T-helper 2 cell treated with Interferon-gamma antibody and Interleukin-4, amounts not matched to agents 5 μg/mL and 100 μg/mL, for 36 hours (primary cell): ENCODE data around the gene ISX.
A peak's percentile ranks its signal among the peaks of the same experiment; 100 is the strongest.
"Not testable (repeated sequence)": the region's sequence is repeated elsewhere in the genome, so short reads cannot be mapped to it uniquely, and the experiment has no call there.

Source experiments
- DNase-seq: peaks from one replicate; pipeline ENCODE4 v3.0.0; 2021; ENCODE audit warnings: low spot score
- H3K27ac Mint-ChIP-seq: one replicate; pipeline ENCODE4 v1.8.0; 2021; ENCODE audit warnings: mild to moderate bottlenecking, mixed read lengths
- H3K27me3 Mint-ChIP-seq: one replicate; pipeline ENCODE4 v1.8.0; 2021; ENCODE audit warnings: low read depth, mixed read lengths
- H3K36me3 Mint-ChIP-seq: one replicate; pipeline ENCODE4 v1.8.0; 2021; ENCODE audit warnings: low read depth, mixed read lengths
- H3K4me1 Mint-ChIP-seq: one replicate; pipeline ENCODE4 v1.8.0; 2021; ENCODE audit warnings: low read depth, mixed read lengths
- H3K4me3 Mint-ChIP-seq: one replicate; pipeline ENCODE4 v1.8.0; 2022; ENCODE audit warnings: mild to moderate bottlenecking, moderate library complexity, mixed read lengths
- H3K9me3 Mint-ChIP-seq: one replicate; pipeline ENCODE4 v1.8.0; 2021; ENCODE audit warnings: mixed read lengths

The ISX gene

DNA sequence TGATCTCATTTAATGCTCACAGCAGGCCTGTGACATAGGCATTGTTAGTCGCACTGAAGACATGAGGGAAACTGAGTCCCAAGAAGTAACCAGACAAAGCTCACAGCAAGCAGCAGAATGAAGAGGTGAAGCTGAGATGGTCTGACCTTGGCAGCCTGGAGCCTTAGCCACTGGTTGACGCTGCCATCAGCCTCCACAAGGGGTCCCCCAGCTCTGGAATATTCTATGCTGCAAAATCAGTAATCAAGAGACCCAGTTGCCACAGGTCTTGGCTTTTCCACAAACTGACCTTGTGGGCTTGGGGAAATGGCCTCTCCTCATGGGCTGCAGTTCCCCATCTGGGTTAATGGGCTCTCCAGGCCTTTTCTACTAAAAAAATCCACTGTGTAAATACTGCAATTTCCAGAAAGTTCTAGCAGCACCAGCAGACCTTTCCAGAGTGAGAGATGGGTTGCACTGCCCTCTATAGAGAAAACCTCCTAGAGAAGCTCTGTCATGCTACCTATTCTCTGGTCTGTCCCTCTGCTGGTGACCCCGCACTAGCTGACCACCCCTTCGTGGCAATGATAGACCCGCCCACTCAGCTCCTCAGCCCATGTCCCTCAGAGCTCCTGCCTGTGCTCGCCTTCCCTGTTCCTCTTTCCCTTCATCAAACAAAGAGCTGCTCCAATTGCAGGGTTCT is 22.6 kb upstream of the ISX start:
- no peak for DNase-seq
- H3K4me1 Mint-ChIP-seq = no peaks in the 10 kb centered on the region
- no peaks in the 10 kb centered on the region for H3K36me3 Mint-ChIP-seq

DNA sequence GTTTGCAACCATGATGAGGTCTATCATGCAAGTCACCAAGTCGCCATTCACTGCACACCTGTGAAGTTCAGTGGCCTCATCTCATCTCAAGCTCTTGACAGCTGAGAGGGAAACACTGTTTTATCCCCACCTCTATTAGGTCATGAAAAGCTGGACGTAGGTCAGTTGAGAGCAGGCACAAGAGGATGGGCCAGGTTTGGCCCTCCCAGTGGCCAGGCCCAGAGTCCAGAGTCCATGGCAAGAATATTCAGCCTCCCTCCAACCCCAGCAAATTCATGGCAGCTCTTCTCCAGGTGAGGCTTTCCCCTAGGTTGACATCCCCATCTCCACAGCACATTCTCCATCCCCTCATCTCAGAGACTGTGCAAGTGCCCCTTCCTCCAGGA is 22.0 kb upstream of the ISX start:
- H3K27me3 Mint-ChIP-seq = no peaks in the 10 kb centered on the region

More for the DNA sequence above, 22.6 kb upstream of the ISX start:
- no peak overlapping the region for H3K27ac Mint-ChIP-seq
- H3K9me3 Mint-ChIP-seq = no peaks in the 10 kb centered on the region
- no peaks in the 10 kb centered on the region for H3K27me3 Mint-ChIP-seq
- no peak overlapping the region for H3K4me3 Mint-ChIP-seq

DNA sequence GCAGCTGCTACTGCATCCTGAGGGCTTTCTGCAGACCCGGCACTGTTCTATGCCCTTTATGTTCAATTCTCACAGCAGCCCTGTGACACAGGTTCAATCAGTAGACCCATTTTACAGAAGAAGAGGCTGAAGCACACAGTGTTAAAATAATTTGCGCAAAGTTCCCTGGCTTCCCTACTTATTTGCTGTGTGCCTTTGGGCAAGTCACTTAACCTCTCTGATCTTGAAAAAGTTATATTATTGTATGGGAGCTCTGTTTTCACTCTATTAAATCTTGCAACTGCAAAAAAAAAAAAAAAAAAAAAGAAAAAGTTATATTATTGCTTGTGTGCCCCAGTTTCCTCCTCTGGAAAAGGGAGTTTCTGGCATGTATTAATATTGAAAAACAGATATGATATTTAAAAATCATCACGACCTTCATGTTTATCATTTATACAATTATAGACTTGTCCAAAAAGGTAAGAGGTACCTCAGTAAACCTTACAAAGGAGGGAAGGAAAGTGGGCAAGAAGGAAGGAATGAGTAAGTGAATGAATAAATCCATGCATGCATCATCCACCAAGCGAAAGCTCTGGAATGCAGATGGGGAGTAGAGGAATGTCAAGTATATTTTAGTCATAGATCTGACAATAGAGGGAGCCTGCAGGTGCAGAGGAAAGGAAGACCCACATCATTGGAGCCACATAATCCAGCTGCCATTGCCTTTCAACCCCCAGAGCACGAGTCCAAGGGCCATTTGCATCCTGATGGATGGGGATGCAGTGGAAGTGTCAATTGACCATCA is 21.2 kb upstream of the ISX start:
- Mint-ChIP-seq H3K36me3 (no peaks in the 10 kb centered on the region), H3K4me3 (no peak overlapping the region), H3K27me3 (no peaks in the 10 kb centered on the region), H3K4me1 (no peaks in the 10 kb centered on the region), H3K27ac (no peak overlapping the region), H3K9me3 (peaks cover 4% of the 10 kb centered on the region)
- no peak for DNase-seq

More for the DNA sequence above, 22.0 kb upstream of the ISX start:
- H3K9me3 Mint-ChIP-seq = peaks cover 3% of the 10 kb centered on the region
- H3K4me1 Mint-ChIP-seq = no peaks in the 10 kb centered on the region
- no peak overlapping the region for H3K27ac Mint-ChIP-seq
- no peak for DNase-seq
- H3K36me3 Mint-ChIP-seq = no peaks in the 10 kb centered on the region
- H3K4me3 Mint-ChIP-seq = no peak overlapping the region

DNA sequence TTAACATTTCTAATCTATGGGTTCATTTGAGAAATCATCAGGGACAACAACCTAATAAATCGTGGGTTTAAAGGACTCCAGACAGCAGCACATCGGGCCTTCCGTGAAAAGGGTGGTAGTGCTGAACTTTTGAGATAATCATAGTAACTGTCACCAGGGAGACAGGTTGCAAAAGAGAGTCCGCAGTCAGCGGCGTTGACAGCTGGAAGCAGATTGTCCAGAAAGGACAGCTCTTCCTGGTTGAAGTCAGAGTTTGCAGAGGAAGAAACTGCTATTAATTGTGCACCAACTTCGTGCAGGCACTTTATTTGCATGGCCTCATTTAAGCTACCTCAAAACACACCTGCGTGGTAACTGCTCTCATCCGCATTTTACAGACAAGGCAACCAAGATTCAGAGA is 20.5 kb upstream of the ISX start:
- Mint-ChIP-seq H3K36me3 (no peaks in the 10 kb centered on the region), H3K27me3 (no peaks in the 10 kb centered on the region), H3K9me3 (peaks cover 4% of the 10 kb centered on the region), H3K4me3 (no peak overlapping the region), H3K4me1 (no peaks in the 10 kb centered on the region), H3K27ac (no peak overlapping the region)
- no peak for DNase-seq

DNA sequence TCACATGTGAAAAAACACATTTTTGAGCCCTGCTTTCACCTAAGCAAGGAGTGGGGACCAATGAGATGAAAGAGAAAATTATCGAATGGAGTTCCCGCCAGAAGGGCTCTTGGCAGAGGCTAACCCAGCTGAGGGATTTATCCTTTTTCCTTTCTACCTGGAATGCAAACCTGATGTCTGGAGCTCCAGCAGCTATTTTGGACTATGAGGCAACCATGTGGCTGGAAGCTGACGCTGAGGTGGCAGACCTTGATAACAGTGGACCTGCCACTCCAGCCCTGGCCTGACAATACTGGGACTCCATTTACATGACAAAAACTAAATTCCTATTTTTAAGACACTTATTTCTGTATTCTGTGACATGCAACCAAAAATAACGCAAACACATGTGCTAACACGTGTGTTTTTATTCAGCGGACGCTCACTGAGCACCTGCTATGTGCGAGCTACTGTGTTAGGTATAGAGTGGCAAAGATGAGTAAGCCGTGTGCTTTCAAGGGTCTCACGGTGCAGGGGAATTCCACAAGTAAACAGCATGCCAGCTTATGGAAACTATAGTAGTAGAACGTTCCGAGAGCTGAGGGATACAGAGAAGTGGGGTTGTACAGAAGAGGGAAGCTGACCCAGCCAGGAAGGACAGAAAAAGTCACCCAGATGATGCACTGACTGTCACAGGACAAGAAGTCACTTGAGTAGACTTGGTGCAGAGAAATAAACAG is 19.1 kb upstream of the ISX start:
- Mint-ChIP-seq H3K4me1 (no peaks in the 10 kb centered on the region), H3K4me3 (no peak overlapping the region), H3K27ac (no peak overlapping the region), H3K9me3 (peaks cover 4% of the 10 kb centered on the region), H3K27me3 (no peaks in the 10 kb centered on the region), H3K36me3 (no peaks in the 10 kb centered on the region)
- no peak for DNase-seq

DNA sequence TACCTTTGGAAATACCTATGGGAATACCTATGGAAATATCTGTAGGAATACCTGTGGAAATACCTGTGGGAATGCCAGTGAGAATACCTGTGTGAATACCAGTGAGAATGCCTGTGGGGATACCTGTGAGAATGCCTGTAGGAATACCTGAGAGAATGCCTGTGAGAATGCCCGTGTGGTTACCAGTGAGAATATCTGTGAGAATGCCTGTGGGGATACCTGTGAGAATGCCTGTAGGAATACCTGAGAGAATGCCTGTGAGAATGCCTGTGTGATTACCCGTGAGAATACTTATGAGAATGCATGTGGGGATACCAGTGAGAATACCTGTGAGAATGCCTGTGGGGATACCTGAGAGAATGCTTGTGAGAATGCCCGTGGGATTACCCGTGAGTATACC is 15.9 kb upstream of the ISX start:
- H3K4me1 Mint-ChIP-seq, H3K4me3 Mint-ChIP-seq, DNase-seq, H3K27ac Mint-ChIP-seq, H3K36me3 Mint-ChIP-seq, H3K9me3 Mint-ChIP-seq, H3K27me3 Mint-ChIP-seq: not testable (repeated sequence)

DNA sequence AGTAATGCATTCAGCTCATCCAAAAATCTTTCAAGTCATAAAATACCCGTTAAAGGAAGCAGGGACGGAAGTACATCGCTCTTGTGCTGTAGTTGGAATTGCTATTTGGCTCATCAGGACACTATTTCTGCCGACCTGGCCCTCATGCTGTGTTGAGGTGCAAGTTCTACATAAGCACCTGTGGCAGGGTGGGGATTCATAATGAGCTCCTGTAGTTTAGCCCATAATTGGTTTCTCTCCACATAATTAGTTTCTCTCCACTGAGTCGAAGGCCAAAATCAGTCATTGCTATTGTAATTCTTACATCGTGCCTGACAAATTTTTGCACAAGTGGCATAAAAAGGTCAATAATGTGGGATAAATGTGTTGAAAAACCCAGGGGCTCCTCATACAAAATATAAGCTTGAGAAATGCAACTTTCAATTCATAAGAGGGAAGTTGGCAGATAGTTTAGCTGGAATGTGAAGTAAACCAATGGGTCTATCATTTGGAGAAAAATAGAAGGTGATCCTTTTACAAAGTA is 14.9 kb upstream of the ISX start:
- Mint-ChIP-seq H3K27ac (no peak overlapping the region), H3K9me3 (peaks cover 4% of the 10 kb centered on the region), H3K4me1 (no peaks in the 10 kb centered on the region), H3K36me3 (no peaks in the 10 kb centered on the region), H3K4me3 (no peak overlapping the region), H3K27me3 (no peaks in the 10 kb centered on the region)
- no peak for DNase-seq

DNA sequence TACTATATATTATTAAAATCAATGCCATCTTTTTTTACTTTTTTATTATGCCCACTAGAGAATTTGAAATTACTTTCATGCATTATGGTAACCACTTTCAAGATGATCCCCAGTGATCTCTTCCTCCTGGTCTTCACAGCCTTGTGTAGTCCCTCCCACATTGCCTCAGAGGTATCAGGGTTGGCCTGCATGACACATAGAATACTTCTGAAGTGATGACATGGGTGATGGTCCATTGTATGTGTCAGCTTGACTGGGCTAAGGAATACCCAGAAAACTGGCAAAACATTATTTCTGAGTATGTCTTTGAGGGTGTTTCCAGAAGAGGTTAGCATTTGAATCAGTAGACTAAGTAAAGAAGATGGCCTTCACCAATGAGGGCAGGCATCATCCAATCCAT is 14.2 kb upstream of the ISX start:
- no peaks in the 10 kb centered on the region for H3K36me3 Mint-ChIP-seq
- DNase-seq = peak; percentile 6
- H3K4me3 Mint-ChIP-seq = no peak overlapping the region
- no peaks in the 10 kb centered on the region for H3K27me3 Mint-ChIP-seq
- H3K27ac Mint-ChIP-seq = no peak overlapping the region
- peaks cover 4% of the 10 kb centered on the region for H3K9me3 Mint-ChIP-seq
- no peaks in the 10 kb centered on the region for H3K4me1 Mint-ChIP-seq

DNA sequence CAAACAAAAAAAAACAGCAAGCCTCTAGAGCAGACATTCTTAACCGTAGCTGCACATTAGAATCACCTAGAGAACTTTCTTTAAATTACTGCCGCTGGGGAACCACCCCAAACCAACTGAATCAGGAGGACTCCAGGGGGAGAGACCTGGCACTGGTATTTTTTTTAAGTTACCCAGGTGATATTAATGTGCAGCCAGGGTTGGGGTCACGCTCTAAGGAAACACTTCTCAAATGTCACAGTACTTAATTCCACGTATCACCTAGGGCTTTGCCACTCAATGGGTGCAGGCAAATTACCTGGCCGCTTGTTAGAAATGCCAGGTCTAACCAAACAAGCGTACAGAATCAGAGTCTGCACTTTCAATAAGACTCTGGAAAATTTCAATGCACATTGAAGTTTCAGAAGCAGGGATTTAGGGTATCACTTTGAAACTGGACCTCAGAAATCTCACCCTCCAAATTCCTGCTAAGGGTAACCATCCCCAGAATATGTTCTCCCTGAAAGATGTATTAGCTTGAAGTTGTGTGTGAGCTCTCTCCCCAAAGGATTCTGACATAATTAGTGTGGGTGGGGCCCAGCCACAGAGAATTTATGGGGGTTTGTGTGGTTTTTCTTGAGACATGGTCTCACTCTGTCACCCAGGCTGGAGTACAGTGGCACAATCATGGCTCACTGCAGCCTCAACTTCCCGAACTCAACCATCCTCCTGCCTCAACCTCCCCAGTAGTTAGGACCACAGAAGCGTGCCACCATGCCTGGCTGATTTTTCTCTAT is 12.7 kb upstream of the ISX start:
- no peak for DNase-seq
- H3K27me3 Mint-ChIP-seq = no peaks in the 10 kb centered on the region
- no peak overlapping the region for H3K27ac Mint-ChIP-seq
- H3K4me3 Mint-ChIP-seq = no peak overlapping the region
- H3K4me1 Mint-ChIP-seq = no peaks in the 10 kb centered on the region
- H3K36me3 Mint-ChIP-seq = no peaks in the 10 kb centered on the region
- H3K9me3 Mint-ChIP-seq = peaks cover 4% of the 10 kb centered on the region

DNA sequence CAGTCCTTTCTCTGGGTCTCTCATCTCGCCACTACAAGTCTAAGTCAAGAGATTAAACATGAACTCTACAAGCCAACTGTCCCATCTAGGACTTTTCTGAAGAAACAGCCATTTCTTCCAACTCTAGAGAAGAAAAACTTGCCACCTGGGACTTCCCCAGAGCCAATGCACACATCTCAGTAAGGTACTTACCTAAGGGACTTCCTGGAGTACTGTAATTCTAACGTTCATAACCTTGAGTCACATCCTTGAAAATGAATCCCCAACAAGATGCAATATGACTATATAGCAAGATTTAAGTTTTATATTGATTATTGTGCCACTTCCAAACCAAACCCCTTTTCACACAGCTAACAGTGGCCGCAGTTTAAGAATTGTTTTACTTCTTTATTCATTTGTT is 11.9 kb upstream of the ISX start:
- H3K27me3 Mint-ChIP-seq = no peaks in the 10 kb centered on the region
- H3K36me3 Mint-ChIP-seq = no peaks in the 10 kb centered on the region
- H3K27ac Mint-ChIP-seq = no peak overlapping the region
- H3K4me1 Mint-ChIP-seq = no peaks in the 10 kb centered on the region
- H3K9me3 Mint-ChIP-seq = no peaks in the 10 kb centered on the region
- no peak overlapping the region for H3K4me3 Mint-ChIP-seq
- DNase-seq = no peak

DNA sequence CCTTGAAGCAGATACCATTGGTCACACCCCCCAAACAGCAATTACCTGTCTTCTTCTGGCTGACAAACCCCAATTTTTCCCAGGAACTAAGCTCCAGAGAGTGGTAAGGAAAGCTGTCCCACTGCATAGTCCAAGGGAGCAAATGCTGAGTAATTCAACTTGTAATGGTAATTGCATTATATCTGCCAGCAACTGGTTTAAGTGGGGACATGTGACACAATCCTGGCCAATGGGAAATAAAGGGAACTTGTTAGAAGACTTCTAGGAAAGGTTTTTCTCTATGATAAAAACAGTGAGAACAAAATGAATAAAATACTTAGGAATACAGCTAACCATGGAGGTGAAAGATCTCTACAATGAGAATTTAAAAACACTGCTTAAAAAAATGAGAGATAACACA is 9.5 kb upstream of the ISX start:
- Mint-ChIP-seq H3K27ac (no peak overlapping the region), H3K4me3 (no peak overlapping the region), H3K4me1 (no peaks in the 10 kb centered on the region), H3K9me3 (peaks cover 5% of the 10 kb centered on the region), H3K36me3 (no peaks in the 10 kb centered on the region), H3K27me3 (no peaks in the 10 kb centered on the region)
- no peak for DNase-seq

DNA sequence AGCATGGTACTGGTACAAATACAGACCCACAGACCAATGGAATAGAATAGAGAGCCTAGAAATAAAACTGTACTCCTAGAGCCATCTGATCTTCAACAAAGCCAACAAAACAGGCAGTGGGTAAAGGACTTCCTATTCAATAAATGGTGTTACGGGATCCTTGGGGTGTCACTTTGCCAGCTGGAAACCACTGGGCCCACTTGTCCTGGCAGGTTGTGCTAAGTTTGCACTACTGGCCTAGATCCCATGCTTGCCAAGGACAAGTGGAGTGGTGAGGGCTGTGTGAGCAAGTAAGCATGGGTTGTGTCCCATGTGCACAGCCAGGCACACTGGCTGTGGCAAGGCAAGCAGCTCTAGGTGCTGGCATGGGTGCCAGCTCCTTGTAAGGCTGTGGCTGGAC is 8.8 kb upstream of the ISX start:
- DNase-seq = no peak
- no peak overlapping the region for H3K27ac Mint-ChIP-seq
- no peaks in the 10 kb centered on the region for H3K27me3 Mint-ChIP-seq
- H3K9me3 Mint-ChIP-seq = peaks cover 5% of the 10 kb centered on the region
- H3K4me1 Mint-ChIP-seq = no peaks in the 10 kb centered on the region
- H3K4me3 Mint-ChIP-seq = no peak overlapping the region
- H3K36me3 Mint-ChIP-seq = no peaks in the 10 kb centered on the region

DNA sequence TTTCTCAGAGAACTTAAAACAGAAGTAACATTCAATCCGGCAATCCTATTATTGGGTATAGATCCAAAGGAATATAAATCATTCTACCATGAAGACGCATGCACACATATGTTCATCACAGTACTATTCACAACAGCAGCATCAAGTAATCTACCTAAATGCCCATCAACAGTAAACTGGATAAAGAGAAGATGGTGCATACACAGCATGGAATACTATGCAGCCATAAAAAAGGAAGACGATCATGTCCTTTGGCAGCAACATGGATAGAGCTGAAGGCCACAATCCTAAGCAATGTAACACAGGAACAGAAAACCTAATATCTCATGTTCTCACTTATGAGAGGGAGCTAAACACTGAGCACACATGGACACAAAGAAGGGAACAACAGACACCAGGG is 6.3 kb upstream of the ISX start:
- H3K9me3 Mint-ChIP-seq = peaks cover 5% of the 10 kb centered on the region
- no peak overlapping the region for H3K4me3 Mint-ChIP-seq

More for the DNA sequence above, 6.3 kb upstream of the ISX start:
- DNase-seq = no peak
- Mint-ChIP-seq H3K36me3 (no peaks in the 10 kb centered on the region), H3K27me3 (no peaks in the 10 kb centered on the region), H3K4me1 (peaks cover 2% of the 10 kb centered on the region), H3K27ac (no peak overlapping the region)
